NCI-H1417 (cell line): ENCODE measurements around the gene SOX9.
A peak's percentile ranks its signal among the peaks of the same experiment; 100 is the strongest.

Experiments
- DNase-seq, 3 experiments: peaks; one replicate each; lab custom pipeline; 2025; lab: John Stamatoyannopoulos, UW

The SOX9 gene

GRCh38 chr17:72162569-72162968, 41.7 kb downstream of the SOX9 start:
- DNase-seq = no peak

GRCh38 chr17:72163474-72163873, 42.7 kb downstream of the SOX9 start:
- DNase-seq = no peak

- DNase-seq = no peak
Observed at GRCh38 chr17:72164158-72164739, 43.4 kb downstream of the SOX9 start.

GRCh38 chr17:72165192-72165866, 44.5 kb downstream of the SOX9 start:
- DNase-seq = no peak

GRCh38 chr17:72165867-72166439, 45.1 kb downstream of the SOX9 start:
- DNase-seq = no peak

GRCh38 chr17:72167593-72167992, 46.8 kb downstream of the SOX9 start:
- no peak for DNase-seq

- DNase-seq = no peak
Observed at GRCh38 chr17:72169823-72170222, 49.0 kb downstream of the SOX9 start.

GRCh38 chr17:72171703-72172667, 51.2 kb downstream of the SOX9 start:
- DNase-seq = no peak

- peak in 2 of 3 experiments; percentile 47 to 80 for DNase-seq
Observed at GRCh38 chr17:72173499-72174116, 52.8 kb downstream of the SOX9 start.

- no peak for DNase-seq
Observed at GRCh38 chr17:72175263-72175662, 54.4 kb downstream of the SOX9 start.
